Measurements from ENCODE around the gene M6PR. TPM values are rescaled to one million over a fixed set of nuclear protein-coding genes. Genes with fewer than 3 reads are reported as not detected.

The M6PR gene
- total and polyA plus RNA-seq, 10 donors, result 75.2 to 217 (median 158) TPM

GRCh38 chr12:8969861-8970411 lies 20.5 kb upstream of the M6PR start:
- no peak overlapping the region for H3K27ac ChIP-seq
- no peaks in the 10 kb centered on the region for H3K27me3 ChIP-seq (replicated peaks in 1 of 7)
- TF ChIP-seq POLR2A (IDR thresholded peaks at IDR 0.05), result no peak
- no peak for TF ChIP-seq CTCF (IDR thresholded peaks at IDR 0.05 in 8 of 11, conservative IDR thresholded peaks at IDR 0.05 in 3 of 11)
- TF ChIP-seq POLR2AphosphoS5 (IDR thresholded peaks at IDR 0.05), result no peak
- 57 to 78% (median 72%) methylated on average over 2 of the region's 2 CpGs for WGBS, 5 donors
- intact Hi-C loops (cut with DNase I; ENCODE audit: low total_unique reads), result no loop called here
- no peaks in the 10 kb centered on the region for H3K4me1 ChIP-seq
- no peak overlapping the region for H3K4me3 ChIP-seq
- no peaks in the 10 kb centered on the region for H3K36me3 ChIP-seq
- DNase-seq, result no peak
- H3K9me3 ChIP-seq, result peaks cover 10 to 61% (median 49%) of the 10 kb centered on the region in 8 donors

GRCh38 chr12:8968761-8969160 lies 19.3 kb upstream of the M6PR start:
- intact Hi-C loops (cut with DNase I; ENCODE audit: low total_unique reads), result no loop called here

GRCh38 chr12:8960176-8960575 lies 10.7 kb upstream of the M6PR start:
- Histone ChIP-seq H3K27me3 (replicated peaks in 1 of 7) (no peaks in the 10 kb centered on the region), H3K27ac (peak overlapping the region in 1 of 8 donors; percentile 10), H3K4me1 (peaks cover 0 to 27% (median 0%) of the 10 kb centered on the region in 6 donors), H3K9me3 (peaks cover 0 to 8% (median 0%) of the 10 kb centered on the region in 8 donors), H3K4me3 (no peak overlapping the region), H3K36me3 (peaks cover 0 to 7% (median 0%) of the 10 kb centered on the region in 6 donors)
- TF ChIP-seq POLR2AphosphoS5 (IDR thresholded peaks at IDR 0.05) (no peak), CTCF (IDR thresholded peaks at IDR 0.05 in 8 of 11, conservative IDR thresholded peaks at IDR 0.05 in 3 of 11) (no peak), POLR2A (IDR thresholded peaks at IDR 0.05) (no peak)
- intact Hi-C loops (cut with DNase I; ENCODE audit: low total_unique reads), result no loop called here
- no peak for DNase-seq
- WGBS, 5 donors, result 89 to 98% (median 93%) methylated on average over 2 of the region's 2 CpGs

More at GRCh38 chr12:8968761-8969160, 19.3 kb upstream of the M6PR start:
- Histone ChIP-seq H3K9me3 (peaks cover 10 to 50% (median 44%) of the 10 kb centered on the region in 8 donors), H3K4me1 (no peaks in the 10 kb centered on the region), H3K4me3 (no peak overlapping the region), H3K27ac (no peak overlapping the region), H3K27me3 (replicated peaks in 1 of 7) (no peaks in the 10 kb centered on the region), H3K36me3 (no peaks in the 10 kb centered on the region)
- no peak for DNase-seq
- TF ChIP-seq POLR2AphosphoS5 (IDR thresholded peaks at IDR 0.05) (no peak), CTCF (IDR thresholded peaks at IDR 0.05 in 8 of 11, conservative IDR thresholded peaks at IDR 0.05 in 3 of 11) (no peak), POLR2A (IDR thresholded peaks at IDR 0.05) (no peak)

GRCh38 chr12:8958066-8958465 lies 8.6 kb upstream of the M6PR start:
- WGBS, 5 donors, result 27 to 71% (median 56%) methylated on average over 2 of the region's 2 CpGs

More at GRCh38 chr12:8958066-8958465, 8.6 kb upstream of the M6PR start:
- intact Hi-C loops (cut with DNase I; ENCODE audit: low total_unique reads), result no loop called here
- H3K27ac ChIP-seq, result no peak overlapping the region
- H3K9me3 ChIP-seq, result peaks cover 0 to 13% (median 2%) of the 10 kb centered on the region in 8 donors
- H3K4me3 ChIP-seq, result no peak overlapping the region
- H3K27me3 ChIP-seq (replicated peaks in 1 of 7), result no peaks in the 10 kb centered on the region
- peaks cover 0 to 45% (median 0%) of the 10 kb centered on the region in 6 donors for H3K4me1 ChIP-seq
- TF ChIP-seq POLR2AphosphoS5 (IDR thresholded peaks at IDR 0.05), result no peak
- TF ChIP-seq POLR2A (IDR thresholded peaks at IDR 0.05), result no peak
- TF ChIP-seq CTCF (IDR thresholded peaks at IDR 0.05 in 8 of 11, conservative IDR thresholded peaks at IDR 0.05 in 3 of 11), result no peak
- DNase-seq, result no peak
- peaks cover 0 to 13% (median 0%) of the 10 kb centered on the region in 6 donors for H3K36me3 ChIP-seq
